Stimulated activated CD4-positive, alpha-beta T cell treated with anti-CD3 and anti-CD28 coated beads, TNF-alpha, amount 100 ng/mL, for 48 hours (primary cell): ENCODE measurements around the gene SHISA9.

Experiments
- DNase-seq, 3 donors: peaks; one replicate each; pipeline ENCODE4 v3.0.0-alpha.2; 2020; ENCODE audit warnings: low read depth in 3 of 3

The SHISA9 gene

GRCh38 chr16:13118091-13118490, 216.7 kb downstream of the SHISA9 start:
- no peak for DNase-seq

GRCh38 chr16:13120091-13120490, 218.7 kb downstream of the SHISA9 start:
- no peak for DNase-seq

- no peak for DNase-seq
These were observed 219.2 kb downstream of the SHISA9 start for GRCh38 chr16:13120557-13120956.

- DNase-seq: no peak
These were observed 222.6 kb downstream of the SHISA9 start for GRCh38 chr16:13123991-13124390.

DNA sequence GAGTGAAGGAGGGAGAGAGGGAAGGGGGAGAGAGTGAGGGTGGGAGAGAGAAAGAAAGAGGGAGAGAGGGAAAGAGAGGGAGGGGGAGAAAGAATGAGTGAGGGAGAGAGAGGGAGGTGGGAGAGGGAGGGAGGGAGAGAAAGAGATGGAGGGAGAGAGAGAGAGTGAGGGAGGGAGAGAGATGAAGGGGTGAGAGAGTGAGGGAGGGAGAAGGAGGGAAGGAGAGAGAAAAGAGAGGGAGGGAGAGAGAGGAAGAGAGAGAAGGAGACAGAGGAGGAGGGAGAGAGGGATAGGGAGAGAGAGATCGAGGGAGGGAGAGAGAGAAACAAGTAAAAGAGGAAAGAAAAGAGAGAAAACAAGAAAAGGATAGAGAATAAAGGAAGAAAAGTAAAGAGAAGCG, 225.7 kb downstream of the SHISA9 start:
- DNase-seq: no peak

DNA sequence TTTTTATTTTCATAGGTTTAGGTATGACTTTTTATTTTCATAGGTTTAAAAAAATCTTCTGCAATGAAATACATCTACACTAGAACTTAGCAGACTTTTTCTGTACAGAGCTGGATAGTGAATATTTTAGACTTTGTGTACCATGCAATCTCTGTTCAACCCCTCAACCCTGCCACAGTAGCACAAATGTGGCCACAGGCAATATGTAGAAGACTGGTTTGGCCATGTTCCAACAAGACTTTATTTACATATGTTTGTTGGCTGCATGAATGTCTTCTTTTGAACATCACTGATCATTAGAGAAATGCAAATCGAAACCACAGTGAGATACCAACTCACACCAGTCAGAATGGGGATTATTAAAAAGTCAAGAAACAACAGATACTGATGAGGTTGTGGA, 229.2 kb downstream of the SHISA9 start:
- DNase-seq: no peak

- DNase-seq: no peak
These were observed 233.4 kb downstream of the SHISA9 start for GRCh38 chr16:13134836-13135235.

DNA sequence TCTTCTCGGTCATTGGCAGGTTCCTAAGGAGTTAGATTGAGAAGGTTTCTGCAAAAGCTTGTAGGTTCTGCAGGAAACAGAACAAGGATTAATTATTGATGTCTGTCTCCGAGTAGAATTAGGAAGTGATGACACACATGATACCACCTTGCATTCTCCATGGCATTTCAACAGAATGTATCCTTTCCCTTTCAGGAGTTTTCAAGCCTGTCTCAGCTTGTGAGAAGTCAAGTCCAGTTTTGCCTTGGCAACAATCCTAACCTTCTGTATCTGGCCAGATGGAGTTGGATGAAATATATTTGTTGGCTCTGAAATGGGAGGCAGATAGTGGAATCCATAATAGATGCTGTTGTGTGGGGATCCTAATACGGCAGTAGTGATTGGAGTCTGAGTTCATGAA, 235.5 kb downstream of the SHISA9 start:
- DNase-seq: no peak

DNA sequence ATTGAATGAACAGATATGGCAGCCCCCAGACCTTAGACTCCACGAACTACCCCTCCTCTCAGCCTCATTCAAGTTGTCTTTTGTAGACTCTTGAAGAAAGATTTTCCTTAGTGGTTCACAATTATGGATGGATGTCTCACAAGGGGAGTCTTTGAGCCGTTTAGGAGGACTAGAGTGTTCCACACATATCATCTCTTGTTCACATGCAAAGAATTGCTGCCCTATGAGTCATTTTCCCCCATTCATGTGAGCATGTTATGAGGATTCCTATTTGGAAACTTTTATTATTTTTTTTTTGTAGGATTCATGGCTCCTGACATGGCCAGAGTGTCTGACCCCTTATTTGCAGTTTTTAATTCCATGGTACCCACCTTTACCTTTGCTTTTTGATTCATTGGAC, 237.1 kb downstream of the SHISA9 start:
- no peak for DNase-seq

- DNase-seq: no peak
These were observed 238.4 kb downstream of the SHISA9 start for GRCh38 chr16:13139661-13140241.

DNA sequence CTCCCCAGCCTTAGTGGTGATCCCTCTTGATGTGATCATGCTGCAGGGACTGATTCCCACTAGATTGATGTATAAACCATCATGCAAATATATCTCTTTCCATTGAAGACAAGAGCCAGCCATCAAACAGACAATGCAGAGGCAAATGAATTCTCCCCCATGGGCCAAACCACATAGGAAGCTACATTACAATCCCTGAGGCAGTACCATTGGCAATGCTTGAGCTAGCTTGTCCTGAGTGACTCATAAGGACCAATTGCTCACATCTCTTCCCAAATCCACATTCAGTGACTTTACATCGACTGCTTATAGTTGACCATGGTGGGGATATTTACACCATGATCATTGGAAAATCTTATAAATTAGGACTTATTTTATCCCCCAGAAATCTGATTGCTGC, 242.2 kb downstream of the SHISA9 start:
- DNase-seq: no peak

DNA sequence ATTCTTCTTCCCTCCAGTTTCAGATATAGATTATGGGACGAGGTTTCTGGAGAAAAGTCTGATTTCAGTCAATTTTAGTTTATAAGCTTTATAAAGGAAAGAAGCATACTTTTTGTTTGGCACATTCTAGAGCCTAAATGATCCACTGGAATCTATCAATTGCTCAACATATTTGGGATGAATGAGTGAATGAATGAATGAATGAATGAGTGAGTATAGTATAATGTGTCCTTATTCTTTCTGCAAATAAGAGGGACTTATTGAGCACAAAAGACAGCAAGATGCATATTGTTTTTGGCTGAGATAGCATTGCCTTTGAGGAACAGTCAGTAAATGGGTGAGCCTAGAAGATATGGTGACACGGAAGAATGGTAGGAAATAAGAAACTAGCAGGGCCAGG, 245.4 kb downstream of the SHISA9 start:
- no peak for DNase-seq

GRCh38 chr16:13148294-13148693, 246.9 kb downstream of the SHISA9 start:
- DNase-seq: no peak

DNA sequence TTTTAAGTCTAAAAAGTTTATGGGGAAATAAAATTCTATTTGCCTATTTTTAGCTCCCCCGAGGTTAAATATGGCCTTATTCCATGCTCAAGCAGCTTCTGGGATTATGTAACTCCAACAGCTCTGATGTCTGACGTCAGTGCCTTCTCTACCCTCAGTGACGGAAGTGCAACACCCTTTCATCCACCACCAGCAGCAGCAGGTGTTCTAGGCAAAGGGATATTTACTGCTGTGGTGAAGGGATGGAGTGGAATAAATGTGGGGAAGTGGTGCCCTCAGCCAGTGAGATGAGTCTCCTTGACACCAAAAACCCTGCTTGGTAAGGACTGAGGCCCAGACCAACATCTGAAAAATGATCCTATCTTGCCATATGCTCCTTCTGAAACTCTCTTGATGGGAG, 247.4 kb downstream of the SHISA9 start:
- no peak for DNase-seq

DNA sequence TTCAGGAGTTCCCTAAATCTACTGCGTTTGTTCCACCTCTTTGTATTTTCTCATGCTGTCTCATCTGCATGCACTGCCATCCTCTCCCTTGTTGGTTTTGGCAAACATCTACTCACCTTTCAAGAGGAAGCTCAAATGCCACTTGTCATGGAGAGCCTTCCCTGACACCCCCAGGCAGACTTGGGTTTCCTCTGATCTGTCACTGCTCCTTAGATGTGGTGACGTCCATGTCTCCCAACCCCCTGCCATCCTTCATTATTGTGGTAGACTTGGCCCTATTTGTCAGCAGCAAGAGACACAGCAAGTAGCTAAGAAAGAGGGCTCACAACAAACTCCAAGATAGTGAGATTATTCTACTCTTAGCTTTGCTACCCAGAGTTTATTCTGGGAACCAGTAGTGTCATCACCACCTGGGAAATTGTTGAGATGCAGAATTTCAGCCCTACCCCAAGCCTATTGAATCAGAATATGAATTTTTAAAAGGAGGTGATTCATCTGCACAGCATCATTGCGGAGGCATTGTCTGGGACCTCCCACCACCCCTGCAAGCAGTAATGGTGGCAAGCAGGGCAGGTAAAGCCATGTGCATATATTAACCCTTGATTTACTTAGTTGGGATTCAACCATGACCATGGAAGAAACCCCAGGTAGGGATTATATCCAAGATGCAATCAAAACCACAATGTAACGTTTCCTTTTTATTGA, 248.9 kb downstream of the SHISA9 start:
- DNase-seq: no peak

DNA sequence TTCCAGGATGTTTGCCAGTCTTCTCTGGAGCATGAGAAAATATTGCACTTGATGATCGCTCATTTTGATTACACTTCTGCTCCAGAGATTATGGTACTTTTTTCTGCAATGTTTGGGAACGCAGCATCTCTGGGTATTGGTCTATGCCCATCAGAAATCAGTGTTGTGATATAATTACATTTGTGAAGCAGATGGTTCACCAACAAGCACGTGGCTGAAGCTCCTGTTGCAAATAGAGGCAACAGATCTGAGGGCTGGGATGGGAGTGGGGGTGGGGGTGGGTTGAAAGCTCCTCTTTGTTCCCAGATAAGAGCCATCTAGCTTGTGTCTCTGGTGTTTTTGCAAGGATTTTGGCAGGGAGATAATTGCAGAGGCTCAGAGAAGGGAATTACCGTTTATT, 252.3 kb downstream of the SHISA9 start:
- no peak for DNase-seq

- DNase-seq: no peak
These were observed 253.4 kb downstream of the SHISA9 start for GRCh38 chr16:13154799-13155198.

DNA sequence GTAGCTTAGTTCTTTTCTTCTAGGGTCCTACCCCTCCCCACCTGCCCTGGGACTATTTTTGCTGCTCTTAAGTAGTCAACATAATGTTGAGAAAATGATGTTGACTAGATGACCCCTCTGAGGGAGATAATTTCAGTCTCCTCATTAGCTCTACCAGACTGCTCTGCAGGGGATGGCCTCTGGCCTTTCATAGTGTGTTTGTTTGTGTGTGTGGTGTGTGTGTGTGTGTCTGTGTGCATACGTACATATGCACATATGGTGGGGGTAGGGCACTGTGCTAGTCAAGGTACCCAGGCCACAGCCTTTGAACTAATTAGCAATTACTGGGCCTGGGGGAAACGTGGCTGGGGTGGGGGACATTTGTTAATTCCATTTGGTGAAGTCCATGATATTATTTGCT, 254.0 kb downstream of the SHISA9 start:
- no peak for DNase-seq

- DNase-seq: no peak
These were observed 254.4 kb downstream of the SHISA9 start for GRCh38 chr16:13155780-13156179.

DNA sequence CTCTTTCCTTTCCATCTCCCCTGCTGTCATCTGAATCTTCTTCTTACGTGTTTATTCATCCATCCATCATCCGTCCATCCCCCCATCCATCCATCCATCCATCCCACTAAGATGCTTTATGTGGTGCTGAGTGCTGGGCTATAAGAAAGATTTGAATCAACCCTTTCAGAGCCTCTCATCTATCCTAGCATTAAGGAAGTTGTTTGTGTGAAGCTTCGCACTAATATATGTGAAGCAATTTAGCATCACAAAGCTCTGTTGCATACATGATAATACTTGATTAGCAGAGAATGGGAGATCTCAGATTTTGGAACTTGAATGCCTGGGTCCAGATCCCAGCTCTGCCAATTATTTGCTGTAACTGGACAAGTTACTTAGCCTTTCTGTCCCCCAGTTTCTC, 255.7 kb downstream of the SHISA9 start:
- DNase-seq: no peak

DNA sequence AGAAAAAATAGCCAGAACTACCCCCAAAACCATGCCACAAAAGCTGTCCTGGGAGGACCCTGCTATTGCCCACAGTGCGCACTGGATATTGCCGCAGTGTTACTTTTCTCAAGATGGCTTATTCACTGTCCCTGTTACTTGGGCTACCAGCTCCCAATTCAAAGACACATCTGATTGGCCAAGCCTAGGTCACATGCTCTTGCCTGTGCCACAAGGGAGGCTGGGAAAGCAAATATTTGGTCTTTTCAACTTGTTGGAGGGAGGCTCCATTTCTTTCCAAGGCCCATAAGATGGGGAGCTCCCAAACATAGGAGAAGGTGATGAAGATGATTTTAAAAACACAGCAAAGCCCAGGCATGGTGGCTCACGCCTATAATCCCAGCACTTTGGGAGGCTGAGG, 257.0 kb downstream of the SHISA9 start:
- DNase-seq: no peak

- no peak for DNase-seq
These were observed 263.6 kb downstream of the SHISA9 start for GRCh38 chr16:13165024-13165423.

GRCh38 chr16:13168091-13168572, 266.7 kb downstream of the SHISA9 start:
- no peak for DNase-seq

- DNase-seq: no peak
These were observed 269.9 kb downstream of the SHISA9 start for GRCh38 chr16:13171313-13171712.
